ENCODE results near the gene PCDH9.
A peak's percentile ranks its signal among the peaks of the same experiment; 100 is the strongest.

Gene PCDH9

DNA sequence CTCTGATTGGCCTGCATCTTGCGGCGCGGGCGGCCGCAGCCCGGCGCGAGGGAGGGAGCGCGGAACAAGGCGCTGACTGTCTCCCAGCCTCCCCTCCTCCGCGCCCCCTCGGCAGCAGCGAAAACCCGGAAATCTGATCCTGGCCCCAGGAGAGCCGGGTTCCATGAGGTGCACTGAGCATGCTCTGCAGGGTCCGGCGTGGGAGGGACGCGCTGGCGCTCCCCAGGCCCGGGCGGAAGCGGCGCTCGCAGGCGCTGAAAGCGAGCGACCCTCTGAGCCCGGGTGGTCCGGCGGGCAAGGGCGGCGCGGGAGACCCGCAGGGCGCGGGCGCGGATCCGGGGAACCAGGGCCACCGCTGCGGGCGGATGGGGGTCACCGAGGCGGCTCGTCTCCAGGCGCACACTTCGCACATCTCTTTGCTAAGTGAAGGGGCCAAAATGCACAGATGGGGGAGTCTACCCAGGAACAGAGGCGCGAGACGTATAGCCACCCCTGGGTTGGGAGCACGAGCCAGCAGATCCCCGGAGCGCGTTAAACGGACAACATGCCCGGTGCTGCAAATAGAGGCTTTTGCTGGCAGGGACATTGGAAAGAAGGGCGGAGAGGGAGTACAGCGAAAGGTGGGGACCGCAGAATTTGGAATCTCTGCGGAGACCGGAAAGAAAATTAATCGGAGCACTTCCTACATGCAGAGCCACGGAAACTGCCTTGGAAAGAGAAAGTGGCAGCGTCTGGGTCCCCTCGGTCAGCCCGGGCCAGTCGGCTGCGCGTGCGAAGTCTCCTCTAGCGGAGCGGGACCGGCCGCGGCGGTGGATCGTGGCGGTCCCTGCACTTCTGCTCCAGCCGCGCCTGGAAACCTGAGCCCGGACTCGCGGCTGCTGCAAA is 510 bp upstream of the PCDH9 start:
- TF ChIP-seq, protein P1, sequence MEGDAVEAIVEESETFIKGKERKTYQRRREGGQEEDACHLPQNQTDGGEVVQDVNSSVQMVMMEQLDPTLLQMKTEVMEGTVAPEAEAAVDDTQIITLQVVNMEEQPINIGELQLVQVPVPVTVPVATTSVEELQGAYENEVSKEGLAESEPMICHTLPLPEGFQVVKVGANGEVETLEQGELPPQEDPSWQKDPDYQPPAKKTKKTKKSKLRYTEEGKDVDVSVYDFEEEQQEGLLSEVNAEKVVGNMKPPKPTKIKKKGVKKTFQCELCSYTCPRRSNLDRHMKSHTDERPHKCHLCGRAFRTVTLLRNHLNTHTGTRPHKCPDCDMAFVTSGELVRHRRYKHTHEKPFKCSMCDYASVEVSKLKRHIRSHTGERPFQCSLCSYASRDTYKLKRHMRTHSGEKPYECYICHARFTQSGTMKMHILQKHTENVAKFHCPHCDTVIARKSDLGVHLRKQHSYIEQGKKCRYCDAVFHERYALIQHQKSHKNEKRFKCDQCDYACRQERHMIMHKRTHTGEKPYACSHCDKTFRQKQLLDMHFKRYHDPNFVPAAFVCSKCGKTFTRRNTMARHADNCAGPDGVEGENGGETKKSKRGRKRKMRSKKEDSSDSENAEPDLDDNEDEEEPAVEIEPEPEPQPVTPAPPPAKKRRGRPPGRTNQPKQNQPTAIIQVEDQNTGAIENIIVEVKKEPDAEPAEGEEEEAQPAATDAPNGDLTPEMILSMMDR (IDR thresholded peaks at IDR 0.05; ENCODE audit: borderline replicate concordance, insufficient read depth, low read depth, low read length), result no peak
- peak overlapping the region; percentile 53 for H3K4me3 ChIP-seq (ENCODE audit: low read depth, low read length)

DNA sequence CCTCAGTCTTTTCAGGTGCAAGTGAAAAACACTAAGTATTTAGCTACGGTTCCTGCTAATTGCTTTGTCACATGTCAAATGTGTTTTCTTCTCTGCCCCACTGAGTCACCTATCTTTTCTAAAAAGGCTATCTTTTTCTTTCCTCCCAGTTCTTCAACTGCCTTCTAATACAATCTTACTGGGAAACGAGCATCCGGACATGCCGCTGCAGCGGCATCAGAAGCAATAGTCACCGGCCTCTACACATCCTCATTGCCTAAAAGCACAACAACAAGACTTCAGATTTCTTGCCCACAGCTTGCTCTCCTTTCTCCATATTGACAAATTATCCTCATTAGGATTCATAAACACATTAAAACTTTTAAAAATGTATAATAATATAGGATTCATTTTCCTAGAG is 1.2 kb downstream of the PCDH9 start:
- H3K4me3 ChIP-seq (ENCODE audit: low read depth, low read length), result no peak overlapping the region
- TF ChIP-seq, protein P1 (IDR thresholded peaks at IDR 0.05; ENCODE audit: borderline replicate concordance, insufficient read depth, low read depth, low read length), result no peak

DNA sequence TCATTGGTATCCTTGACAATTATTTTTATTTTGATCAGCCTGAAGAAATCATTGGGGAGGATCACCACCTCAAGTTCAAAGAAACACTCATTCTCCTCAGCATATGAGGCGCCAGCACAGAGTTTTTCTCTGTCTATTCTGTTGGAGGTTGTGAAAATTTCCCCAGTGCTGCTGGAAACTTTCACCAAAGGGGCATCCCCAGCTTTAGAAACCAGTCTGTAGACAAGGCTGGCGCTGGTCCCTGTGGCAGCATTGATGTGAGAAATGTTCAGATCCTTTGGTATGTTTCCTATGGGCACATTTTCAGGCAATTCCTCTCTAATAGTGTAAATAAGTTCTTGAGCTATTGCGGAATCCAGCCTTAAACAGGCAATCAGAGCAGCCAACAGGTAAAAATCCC is 2.1 kb downstream of the PCDH9 start:
- no peak overlapping the region for H3K4me3 ChIP-seq (ENCODE audit: low read depth, low read length)
- TF ChIP-seq, protein P1 (IDR thresholded peaks at IDR 0.05; ENCODE audit: borderline replicate concordance, insufficient read depth, low read depth, low read length), result no peak

DNA sequence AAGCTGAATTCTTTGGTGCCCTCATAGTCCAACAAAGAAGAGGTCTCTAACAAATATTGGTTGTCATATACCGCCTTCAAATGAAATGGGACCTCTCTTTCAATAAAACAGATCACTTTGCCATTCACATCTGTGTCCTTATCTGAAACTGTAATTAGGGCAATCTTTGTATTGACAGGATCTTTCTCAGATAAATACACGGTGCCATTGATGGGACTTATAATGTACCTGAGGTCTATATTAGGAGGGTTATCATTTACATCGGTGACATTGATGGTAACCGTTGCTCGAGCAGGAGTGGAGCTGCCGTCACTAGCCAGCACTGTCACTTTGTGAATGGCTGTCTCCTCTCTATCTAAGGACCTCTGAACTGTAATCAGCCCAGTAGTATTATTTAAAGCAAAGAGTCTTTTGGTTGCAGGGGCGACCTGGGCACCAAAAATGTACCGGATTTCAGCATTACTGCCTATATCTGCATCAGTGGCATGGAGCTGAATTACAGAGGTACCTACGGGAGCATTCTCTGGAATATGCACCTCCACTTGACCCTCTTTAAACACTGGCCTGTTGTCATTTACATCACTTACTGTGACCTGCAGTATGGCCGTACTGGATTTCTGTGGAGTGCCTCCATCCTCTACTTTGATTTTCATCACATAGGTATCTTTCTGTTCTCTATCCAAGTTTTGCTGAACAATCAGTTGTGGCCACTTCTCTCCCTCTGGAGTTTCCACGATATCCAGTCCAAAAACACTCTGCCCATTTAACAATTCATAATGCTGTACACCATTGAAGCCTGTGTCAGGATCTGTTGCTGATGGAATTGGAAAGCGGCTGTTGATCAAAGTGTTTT is 2.8 kb downstream of the PCDH9 start:
- TF ChIP-seq, protein P1 (IDR thresholded peaks at IDR 0.05; ENCODE audit: borderline replicate concordance, insufficient read depth, low read depth, low read length), result no peak
- no peak overlapping the region for H3K4me3 ChIP-seq (ENCODE audit: low read depth, low read length)

DNA sequence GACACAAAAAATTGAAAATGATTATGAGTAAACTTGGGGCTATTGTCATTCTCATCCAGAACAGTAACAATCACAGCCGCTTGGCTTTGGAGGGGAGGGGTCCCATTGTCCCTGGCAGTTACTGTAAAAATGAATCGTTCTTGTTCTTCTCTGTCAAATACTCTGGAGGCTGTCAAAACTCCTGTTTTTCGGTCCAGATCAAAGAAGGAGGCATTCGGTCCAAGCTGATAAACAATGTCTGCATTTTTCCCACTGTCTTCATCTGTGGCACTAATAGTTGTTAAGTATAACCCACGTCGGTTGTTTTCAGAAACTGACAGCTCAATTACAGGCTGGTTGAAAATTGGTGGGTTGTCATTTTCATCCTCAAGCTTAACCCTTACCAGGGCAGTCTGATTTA is 3.4 kb downstream of the PCDH9 start:
- TF ChIP-seq, protein P1 (IDR thresholded peaks at IDR 0.05; ENCODE audit: borderline replicate concordance, insufficient read depth, low read depth, low read length), result no peak
- H3K4me3 ChIP-seq (ENCODE audit: low read depth, low read length), result no peak overlapping the region

DNA sequence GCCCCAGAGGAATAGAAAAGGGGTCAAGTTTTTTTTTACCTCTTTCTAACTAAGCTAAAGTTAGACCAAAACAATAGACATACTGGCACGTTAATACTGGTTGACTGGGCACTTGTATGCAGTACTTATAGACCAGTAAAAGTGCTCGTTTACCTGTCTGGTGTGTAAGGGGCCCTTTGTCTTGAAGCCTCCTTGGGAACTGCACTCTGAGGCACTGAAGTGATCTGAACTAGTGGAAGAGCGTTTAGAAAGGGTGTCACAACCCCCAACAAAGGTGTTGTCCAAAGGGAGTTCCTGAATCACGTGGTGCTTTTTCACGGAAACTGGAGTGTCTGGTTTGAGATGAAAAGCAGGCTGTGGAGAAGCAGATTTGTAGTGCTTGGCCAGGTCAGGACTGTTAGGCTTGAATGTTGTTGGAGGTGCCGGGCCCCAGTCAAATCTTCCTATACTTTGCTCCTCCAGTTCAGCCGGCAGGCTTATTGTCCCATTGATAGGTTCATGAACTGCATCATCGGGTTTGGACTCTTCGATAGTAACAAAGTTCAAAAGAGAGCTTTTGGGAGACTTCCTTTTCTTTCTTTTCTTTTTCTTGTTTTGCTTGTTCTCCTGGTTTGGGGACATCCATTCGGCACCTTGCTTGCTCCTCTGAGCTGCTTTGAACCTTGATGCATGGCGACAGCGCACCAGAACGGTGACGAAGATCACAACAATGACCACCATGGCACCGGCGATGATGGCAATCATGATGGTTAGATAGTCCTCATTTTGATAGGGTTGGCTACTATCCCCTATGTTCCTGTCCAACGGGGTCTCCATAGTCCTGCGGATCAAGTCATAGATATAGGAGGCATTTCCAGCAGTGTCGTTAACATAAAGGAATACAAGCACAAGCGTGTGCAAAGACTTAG is 4.6 kb downstream of the PCDH9 start:
- TF ChIP-seq, protein P1 (IDR thresholded peaks at IDR 0.05; ENCODE audit: borderline replicate concordance, insufficient read depth, low read depth, low read length), result no peak
- no peak overlapping the region for H3K4me3 ChIP-seq (ENCODE audit: low read depth, low read length)
